ENCODE results near the gene CCDC182. TPM values are rescaled to one million over a fixed set of nuclear protein-coding genes. Genes with fewer than 3 reads are reported as not detected.

Gene CCDC182
- total RNA-seq, 1 donor = not detected

DNA sequence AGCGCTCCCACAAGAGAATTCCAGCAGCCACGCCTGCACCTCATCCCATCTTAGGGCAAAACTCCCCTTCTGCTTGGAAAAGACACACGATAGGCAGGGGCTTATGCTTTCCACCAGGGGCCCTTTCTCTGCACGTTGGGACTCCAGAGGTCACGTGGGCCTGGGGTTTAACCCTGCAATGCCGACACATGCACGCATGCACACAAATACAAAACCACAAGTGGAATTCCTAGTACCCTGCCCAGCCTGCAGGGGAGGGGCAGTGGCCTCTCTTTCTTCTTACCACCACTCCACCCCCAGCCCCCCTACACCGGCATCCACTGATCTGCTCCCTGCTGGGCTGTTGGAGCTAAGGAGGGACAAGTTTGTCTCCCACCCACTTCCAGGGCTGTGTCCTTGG lies 16.8 kb upstream of the CCDC182 start:
- no peak overlapping the region for H3K4me3 ChIP-seq (ENCODE audit: low read depth, low read length)
- no peak for TF ChIP-seq CTCF (IDR thresholded peaks at IDR 0.05; ENCODE audit: insufficient read depth, low read length)
- DNase-seq (ENCODE audit: low read depth) = no peak

DNA sequence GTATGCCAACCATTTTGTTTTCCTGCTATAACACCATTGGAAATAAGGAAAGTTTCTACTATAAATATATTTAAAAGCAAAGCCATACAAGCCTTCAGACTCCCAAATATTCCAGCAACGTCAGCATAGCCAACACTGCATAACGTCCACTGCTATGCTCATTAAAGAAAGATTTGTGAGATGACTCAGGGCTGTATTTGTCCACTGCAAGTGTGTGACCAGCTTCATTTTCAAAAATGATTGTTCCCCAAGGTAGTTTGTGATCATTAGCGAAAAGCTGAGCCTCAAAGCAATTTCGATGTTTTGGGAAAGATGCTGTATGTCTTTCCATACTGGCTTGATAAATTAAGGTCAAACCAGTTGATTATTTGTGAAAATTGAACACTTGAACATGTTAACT lies 14.9 kb upstream of the CCDC182 start:
- no peak overlapping the region for H3K4me3 ChIP-seq (ENCODE audit: low read depth, low read length)
- no peak for TF ChIP-seq CTCF (IDR thresholded peaks at IDR 0.05; ENCODE audit: insufficient read depth, low read length)
- no peak for DNase-seq (ENCODE audit: low read depth)

DNA sequence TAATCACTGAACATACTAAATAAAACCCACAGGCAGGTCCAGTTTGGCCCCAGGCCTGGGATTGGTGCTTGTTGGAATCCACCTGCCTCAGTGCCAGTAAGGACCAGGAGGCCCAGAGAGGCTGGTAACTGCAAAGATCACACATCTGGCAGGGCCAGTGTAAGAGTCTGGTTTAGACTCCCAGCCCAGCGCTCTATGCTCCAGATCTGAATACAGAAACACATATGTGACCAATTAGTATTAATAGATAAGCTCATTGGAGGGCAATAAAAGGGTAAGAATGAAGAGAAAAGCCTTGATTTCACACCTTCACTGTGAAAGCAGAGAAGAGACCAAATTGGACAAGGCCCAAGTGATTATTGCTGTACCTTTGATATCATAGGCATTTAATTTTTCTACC lies 13.6 kb upstream of the CCDC182 start:
- no peak for TF ChIP-seq CTCF (IDR thresholded peaks at IDR 0.05; ENCODE audit: insufficient read depth, low read length)
- no peak for DNase-seq (ENCODE audit: low read depth)
- H3K4me3 ChIP-seq (ENCODE audit: low read depth, low read length) = no peak overlapping the region

- TF ChIP-seq CTCF (IDR thresholded peaks at IDR 0.05; ENCODE audit: insufficient read depth, low read length) = no peak
- no peak for DNase-seq (ENCODE audit: low read depth)
- no peak overlapping the region for H3K4me3 ChIP-seq (ENCODE audit: low read depth, low read length)
These were observed 12.6 kb upstream of the CCDC182 start for GRCh38 chr17:57757735-57758134.

DNA sequence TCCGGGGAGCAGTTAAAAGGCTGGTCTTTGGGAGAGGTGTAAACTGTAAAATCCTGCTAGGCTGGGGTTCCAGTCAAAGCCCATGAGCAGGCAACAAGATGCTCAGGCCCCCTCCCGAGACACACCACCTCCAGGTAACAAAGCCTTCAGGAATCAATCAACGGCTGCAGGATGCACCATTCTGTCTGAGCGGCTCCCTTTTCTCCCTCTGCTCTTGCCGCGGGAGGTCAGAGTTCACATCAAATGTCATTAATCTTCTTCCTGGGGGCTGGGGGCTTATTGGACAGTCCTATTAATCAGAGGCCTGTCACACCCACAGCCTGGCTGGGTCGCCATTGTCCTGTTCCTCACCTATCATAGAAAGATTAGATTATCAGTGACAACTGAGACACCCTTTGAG lies 11.9 kb upstream of the CCDC182 start:
- no peak for TF ChIP-seq CTCF (IDR thresholded peaks at IDR 0.05; ENCODE audit: insufficient read depth, low read length)
- no peak overlapping the region for H3K4me3 ChIP-seq (ENCODE audit: low read depth, low read length)
- DNase-seq (ENCODE audit: low read depth) = no peak

- no peak for TF ChIP-seq CTCF (IDR thresholded peaks at IDR 0.05; ENCODE audit: insufficient read depth, low read length)
- H3K4me3 ChIP-seq (ENCODE audit: low read depth, low read length) = no peak overlapping the region
- no peak for DNase-seq (ENCODE audit: low read depth)
These were observed 10.5 kb upstream of the CCDC182 start for GRCh38 chr17:57755480-57756070.
